H54 (cell line): ENCODE data around the gene VSIR.
A peak's percentile ranks its signal among the peaks of the same experiment; 100 is the strongest.

ENCODE experiments used
- DNase-seq: peaks from one replicate; pipeline ENCODE4 v3.0.0; 2011; ENCODE audit warnings: low spot score, mixed read lengths; ENCODE audit not compliant: insufficient read length
- FAIRE-seq: peaks from 3 replicates; lab custom pipeline; 2011; peaks lifted over from hg19 to GRCh38; lab: Jason Lieb, UNC
- POLR2A ChIP-seq: IDR thresholded peaks from 2 replicates; pipeline ENCODE4 v1.6.1; 2011; ENCODE audit warnings: low read depth, mild to moderate bottlenecking, low read length

The VSIR gene

GRCh38 chr10:71782221-71782916, 9.0 kb upstream of the VSIR start:
- FAIRE-seq (no peak), DNase-seq (no peak)
- no peak for TF ChIP-seq POLR2A

- no peak for DNase-seq
- FAIRE-seq: no peak
- no peak for TF ChIP-seq POLR2A
Measured at GRCh38 chr10:71780719-71781118, 7.4 kb upstream of the VSIR start.

- FAIRE-seq (no peak), DNase-seq (no peak)
- TF ChIP-seq POLR2A: no peak
Measured at GRCh38 chr10:71780156-71780555, 6.8 kb upstream of the VSIR start.

GRCh38 chr10:71779641-71780040, 6.3 kb upstream of the VSIR start:
- DNase-seq (no peak), FAIRE-seq (no peak)
- TF ChIP-seq POLR2A: no peak

GRCh38 chr10:71778071-71778825, 4.9 kb upstream of the VSIR start:
- no peak for TF ChIP-seq POLR2A
- FAIRE-seq (no peak), DNase-seq (no peak)

GRCh38 chr10:71777213-71777985, 4.1 kb upstream of the VSIR start:
- no peak for FAIRE-seq
- DNase-seq: no peak
- TF ChIP-seq POLR2A: no peak

GRCh38 chr10:71776481-71776925, 3.2 kb upstream of the VSIR start:
- no peak for TF ChIP-seq POLR2A

GRCh38 chr10:71774916-71775702, 1.8 kb upstream of the VSIR start:
- no peak for TF ChIP-seq POLR2A
- FAIRE-seq (no peak), DNase-seq (no peak)

More at GRCh38 chr10:71776481-71776925, 3.2 kb upstream of the VSIR start:
- DNase-seq (no peak), FAIRE-seq (no peak)

GRCh38 chr10:71772832-71773220, 494 bp downstream of the VSIR start:
- FAIRE-seq (no peak), DNase-seq (no peak)
- TF ChIP-seq POLR2A: no peak

- TF ChIP-seq POLR2A: no peak
- peak; percentile 38 for FAIRE-seq
- peak; percentile 87 for DNase-seq
Measured at GRCh38 chr10:71771821-71772617, 1.3 kb downstream of the VSIR start.

GRCh38 chr10:71771204-71771603, 2.1 kb downstream of the VSIR start:
- DNase-seq: no peak
- TF ChIP-seq POLR2A: no peak
- FAIRE-seq: no peak

- TF ChIP-seq POLR2A: no peak
Measured at GRCh38 chr10:71770789-71771188, 2.5 kb downstream of the VSIR start.

GRCh38 chr10:71770255-71770654, 3.1 kb downstream of the VSIR start:
- no peak for TF ChIP-seq POLR2A
- DNase-seq: no peak
- FAIRE-seq: no peak

More at GRCh38 chr10:71770789-71771188, 2.5 kb downstream of the VSIR start:
- no peak for DNase-seq
- no peak for FAIRE-seq
